Stimulated activated CD8-positive, alpha-beta memory T cell treated with anti-CD3 and anti-CD28 coated beads, Interleukin-2, amount 100 ng/mL, for 1 hour (primary cell): ENCODE measurements around the gene ATXN2L.
A peak's percentile ranks its signal among the peaks of the same experiment; 100 is the strongest.
"Not testable (repeated sequence)": the region's sequence is repeated elsewhere in the genome, so short reads cannot be mapped to it uniquely, and the experiment has no call there.

Source experiments
- DNase-seq, 2 donors: peaks; one replicate each; pipeline ENCODE4 v3.0.0-alpha.2; 2020; ENCODE audit warnings: low read depth in 2 of 2

The ATXN2L gene

DNA sequence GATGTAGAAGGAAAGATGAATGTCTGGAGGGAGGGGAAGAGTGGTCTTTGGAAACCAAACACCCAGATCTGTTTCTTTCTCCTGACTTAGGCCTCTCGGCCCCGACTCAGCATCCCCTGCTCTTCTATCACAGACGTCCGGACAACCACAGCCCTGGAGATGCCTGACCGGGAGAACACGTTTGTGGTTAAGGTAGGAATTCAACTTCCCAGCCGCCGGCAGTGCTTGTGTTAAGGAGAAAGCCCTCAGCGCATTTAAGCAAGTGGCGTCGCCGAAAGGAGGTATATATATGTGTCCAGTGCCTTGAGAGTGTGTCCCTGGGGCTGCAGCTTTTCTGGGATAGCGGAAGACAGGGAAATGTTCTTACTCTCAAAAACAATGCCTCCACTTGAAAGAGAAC is 44.4 kb downstream of the ATXN2L start:
- DNase-seq: no peak

DNA sequence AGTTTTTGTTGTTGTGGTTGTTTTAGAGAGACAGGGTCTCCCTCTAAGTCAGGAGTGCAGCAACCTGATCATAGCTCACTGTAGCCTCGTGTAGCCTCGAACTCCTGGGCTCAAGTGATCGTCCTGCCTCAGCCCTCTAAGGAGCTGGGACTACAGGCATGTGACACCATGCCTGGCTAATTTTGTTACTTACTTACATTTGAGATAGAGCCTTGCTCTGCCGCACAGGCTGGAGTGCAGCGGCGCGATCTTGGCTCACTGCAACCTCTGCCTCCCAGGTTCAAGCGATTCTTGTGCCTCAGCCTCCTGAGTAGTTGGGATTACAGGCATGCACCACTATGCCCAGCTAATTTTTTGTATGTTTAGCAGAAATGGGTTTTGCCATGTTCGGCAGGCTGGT is 44.8 kb downstream of the ATXN2L start:
- not testable (repeated sequence) for DNase-seq

DNA sequence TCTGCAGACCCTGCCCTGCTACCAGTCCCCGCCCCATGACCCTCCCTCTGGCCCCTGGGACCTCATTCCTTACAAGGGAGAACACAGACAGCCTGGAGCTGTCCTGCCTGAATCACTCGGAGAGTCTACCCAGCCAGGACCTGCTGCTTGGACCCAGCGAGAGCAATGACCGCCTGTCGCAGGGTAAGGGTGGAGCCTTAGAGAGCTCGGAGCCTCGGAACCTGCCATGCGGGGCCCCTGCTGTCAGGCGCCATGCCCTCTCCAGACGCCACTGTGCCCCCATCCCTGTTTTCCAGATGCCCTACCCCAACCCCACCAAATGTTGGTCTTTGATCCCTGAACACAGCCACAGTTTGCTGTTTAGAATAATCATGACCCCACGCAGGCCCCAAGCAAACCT is 46.4 kb downstream of the ATXN2L start:
- DNase-seq: no peak

DNA sequence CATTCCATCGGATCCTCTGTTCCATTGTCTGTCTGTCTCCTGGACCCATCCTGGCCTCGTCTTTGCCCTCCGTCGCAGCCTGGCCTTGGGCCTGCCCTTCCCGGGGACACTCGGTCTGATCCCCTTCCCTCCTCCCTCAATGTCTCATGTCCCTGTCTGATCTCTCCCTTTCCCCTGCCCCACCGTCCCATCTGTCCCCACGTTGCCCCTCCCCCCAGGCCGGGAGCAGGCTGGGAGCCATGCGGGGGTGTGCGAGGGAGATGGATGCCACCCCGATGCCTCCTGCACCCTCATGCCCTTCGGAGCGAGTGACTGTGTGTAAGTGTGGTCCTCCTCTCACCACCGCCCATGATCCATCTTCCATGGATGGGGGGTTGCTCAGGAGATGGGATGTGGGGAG is 50.2 kb downstream of the ATXN2L start:
- no peak for DNase-seq

DNA sequence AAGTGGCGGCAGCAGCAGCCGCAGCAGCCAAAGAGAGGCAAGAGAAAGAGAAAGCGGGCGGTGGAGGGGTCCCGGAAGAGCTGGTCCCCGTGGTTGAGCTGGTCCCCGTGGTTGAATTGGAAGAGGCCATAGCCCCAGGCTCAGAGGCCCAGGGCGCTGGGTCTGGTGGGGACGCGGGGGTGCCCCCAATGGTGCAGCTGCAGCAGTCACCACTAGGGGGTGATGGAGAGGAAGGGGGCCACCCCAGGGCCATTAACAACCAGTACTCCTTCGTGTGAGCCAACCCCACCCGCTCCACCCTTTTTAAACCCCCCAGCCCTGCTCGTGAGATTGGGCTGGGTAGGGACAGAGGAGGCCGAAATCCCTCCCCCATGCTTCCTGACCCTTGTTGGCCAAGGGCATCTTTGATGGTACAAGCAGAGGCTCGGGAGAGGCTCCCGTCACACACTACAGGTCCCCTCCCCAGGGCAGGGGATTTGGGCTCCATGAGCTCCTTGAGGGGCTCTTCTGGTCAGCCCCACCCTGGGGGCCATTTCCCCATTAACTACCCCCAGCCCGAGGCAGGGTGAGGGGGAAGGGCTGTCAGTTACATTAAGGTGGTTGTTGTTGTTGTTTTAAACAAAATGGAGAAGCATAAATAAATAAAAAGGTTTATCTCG is 50.9 kb downstream of the ATXN2L start:
- DNase-seq: peak; percentile 20 to 25

DNA sequence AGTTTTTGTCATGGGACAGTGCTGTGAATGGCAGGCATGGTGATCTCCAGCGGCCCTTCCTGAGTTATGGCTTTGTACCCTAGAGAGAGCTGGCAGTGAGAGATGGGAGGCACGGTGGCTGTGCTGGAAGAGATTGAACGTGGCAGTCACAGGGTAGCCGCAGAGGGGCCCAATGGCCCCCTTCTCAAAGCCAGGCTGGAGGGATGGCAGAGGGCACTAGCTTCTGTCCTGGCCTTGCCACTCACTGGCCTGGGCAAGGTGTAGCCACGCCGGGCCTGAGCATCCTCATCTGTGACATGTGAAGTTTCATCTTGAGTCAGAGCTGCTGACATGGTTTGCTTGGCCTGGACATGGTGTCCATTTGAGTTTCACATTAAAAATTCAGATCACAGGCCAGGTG is 51.6 kb downstream of the ATXN2L start:
- DNase-seq: no peak

DNA sequence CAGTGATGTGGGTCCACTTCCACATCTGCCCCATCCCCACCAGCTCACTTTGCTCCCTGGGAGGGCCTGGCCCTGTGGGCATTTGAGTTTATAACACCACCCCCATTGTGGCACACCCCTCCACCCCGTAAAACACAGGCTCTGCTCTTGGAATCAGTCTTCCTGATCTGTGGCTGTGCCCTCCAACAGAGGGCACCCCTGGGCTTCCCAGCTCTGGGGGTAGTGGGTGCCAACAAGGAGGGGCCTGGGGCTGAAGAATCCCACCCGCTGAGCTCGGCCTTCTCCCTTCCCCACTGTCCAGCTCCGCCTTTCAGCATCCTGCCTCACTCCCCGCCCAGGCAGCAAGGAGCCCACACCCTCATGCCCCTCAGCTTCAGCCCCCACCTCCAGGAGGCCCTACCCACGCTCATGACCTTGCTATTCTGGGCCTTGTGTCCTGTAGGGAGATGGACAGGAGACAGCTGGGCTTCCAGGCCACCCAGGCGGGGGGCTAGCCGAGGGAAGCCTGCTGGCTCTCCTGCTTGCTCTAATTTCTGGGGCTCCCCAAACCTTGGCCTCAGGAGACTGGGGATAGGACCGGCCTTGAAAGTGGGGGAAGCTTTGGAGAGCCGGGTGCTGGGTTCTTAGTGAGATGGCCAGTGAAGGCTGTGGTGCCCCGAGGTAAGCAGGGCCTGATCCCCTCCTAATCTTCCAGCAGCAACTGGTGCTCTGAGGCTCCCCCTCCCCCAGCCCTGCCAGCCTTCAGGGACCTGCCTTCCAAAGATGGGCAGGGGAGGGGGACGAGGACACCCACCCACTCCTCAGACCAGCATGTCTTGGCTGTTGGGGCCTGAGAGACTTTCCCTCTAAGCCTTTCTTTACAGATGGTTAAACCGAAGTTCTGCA is 52.6 kb downstream of the ATXN2L start:
- no peak for DNase-seq

DNA sequence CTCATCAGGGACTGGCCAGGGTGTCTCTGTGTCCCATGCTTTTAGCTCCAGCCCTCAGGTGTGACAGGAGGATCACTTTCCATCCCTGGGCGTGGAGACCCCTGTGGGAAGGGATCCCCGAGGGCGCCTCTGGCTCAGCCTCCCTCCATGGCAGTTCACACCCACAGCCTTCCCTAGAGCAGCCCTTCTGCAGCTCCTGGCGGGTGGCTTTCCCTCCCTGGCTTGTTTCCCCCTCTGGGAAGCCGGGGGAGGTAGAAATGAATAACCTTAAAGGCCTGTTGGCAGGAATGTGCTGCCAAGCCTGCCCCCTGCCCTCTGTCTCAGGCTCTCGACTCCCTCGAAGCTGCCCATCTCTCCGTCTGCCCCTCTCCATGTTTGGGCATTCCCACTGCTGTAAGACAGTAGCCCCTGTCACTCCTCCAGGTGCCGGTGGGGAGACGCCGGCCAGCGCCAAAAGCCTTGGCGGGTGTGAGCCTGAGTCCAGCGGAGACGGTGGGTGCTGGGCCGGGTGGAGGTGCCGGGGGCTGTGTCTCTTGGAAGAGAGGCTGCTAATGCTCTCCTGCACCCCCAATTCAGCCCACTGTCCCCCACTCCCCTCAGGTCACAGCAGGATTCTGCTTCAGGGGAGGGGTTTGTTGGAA is 53.3 kb downstream of the ATXN2L start:
- no peak for DNase-seq

DNA sequence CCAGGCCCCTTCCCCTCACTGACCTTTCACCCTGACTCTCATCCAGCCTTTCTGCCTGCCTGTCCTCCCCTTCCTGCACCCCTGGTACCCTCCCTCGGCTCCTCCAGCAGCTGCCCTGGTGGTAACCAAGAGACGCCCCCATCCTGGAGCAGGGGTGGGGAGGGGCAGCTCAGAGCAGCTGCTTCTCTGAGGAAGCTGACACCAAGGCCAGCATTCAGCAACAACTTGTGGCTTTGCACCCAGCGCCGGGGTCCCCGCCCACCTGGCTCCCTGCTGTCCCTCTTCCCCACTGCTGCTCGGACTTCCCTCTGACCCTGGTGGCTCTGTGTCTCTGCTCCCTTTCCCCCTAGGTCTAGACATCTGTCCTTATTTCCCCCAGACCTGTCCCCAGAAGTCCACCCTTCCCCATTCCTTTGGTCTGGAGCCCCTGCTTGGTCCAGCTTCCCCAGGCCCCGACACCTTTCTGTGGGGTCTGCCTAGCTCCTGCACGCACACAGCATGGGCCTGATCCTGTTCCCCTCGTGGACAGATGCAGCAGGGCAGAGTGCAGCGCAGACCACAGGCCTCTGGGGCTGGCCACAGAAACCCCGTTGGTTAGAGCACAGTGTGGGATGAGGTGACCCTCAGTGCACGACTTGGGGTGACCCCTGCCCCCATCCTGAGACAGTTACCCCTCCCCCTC is 54.3 kb downstream of the ATXN2L start:
- DNase-seq: no peak

DNA sequence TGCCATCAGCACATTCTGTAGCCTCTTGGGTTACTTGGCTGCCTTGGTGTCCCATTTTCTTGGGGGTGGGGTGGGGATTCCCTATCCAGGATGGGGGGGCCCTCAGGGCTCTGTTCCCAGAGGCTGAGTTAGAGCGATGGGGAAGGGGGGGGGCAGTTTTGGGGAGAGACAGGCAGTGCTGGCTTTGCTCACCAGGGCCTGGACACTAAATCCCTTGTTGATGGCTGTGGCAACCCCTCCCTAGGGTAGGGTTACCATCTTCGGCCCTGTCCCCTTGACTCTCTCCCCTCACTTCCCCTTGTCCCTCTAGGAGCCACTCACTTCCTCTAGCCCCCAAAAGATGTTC is 54.8 kb downstream of the ATXN2L start:
- no peak for DNase-seq

DNA sequence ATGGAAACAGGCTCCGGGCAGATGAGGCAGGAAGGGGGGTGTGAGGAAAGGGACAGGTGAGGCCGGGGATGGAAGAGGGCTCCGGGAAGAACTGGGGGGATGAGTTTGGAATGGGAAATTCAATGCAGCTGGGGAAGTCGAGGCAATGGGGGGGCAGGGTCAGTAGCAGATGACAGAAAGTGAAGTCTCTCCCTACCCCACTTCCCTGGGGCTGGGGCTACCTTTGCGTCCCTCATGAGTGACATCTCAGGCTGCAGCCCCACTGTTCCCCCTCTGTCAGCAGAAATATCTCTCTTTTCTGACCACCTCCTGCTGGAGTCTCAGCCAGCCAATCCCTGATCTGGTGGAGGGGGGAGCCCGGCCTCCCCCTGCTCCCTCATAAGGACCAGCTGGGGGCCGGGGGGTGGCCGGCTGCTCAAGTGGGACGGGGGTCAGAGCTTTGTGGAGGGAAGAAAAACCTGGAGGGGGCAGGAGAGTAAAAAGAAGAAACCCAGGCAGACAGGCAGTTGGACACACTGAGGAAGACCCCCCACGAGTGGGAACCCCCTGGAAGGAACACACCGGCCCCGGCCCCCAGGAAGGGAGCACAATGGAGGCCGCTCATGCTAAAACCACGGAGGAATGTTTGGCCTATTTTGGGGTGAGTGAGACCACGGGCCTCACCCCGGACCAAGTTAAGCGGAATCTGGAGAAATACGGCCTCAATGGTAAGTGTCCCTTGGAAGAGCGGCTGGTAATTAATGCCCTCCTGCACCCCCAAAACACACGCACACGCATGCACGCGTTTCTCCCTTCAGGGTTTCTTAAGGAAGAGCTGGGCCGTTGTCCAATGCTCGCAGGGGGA is 55.5 kb downstream of the ATXN2L start, which contains the start of gene ATP2A1:
Gene ATP2A1 (plus strand): TSS at position 406 of the 844 bp plus-strand sequence. CDS start 184 bp downstream, at position 590.
- no peak for DNase-seq

DNA sequence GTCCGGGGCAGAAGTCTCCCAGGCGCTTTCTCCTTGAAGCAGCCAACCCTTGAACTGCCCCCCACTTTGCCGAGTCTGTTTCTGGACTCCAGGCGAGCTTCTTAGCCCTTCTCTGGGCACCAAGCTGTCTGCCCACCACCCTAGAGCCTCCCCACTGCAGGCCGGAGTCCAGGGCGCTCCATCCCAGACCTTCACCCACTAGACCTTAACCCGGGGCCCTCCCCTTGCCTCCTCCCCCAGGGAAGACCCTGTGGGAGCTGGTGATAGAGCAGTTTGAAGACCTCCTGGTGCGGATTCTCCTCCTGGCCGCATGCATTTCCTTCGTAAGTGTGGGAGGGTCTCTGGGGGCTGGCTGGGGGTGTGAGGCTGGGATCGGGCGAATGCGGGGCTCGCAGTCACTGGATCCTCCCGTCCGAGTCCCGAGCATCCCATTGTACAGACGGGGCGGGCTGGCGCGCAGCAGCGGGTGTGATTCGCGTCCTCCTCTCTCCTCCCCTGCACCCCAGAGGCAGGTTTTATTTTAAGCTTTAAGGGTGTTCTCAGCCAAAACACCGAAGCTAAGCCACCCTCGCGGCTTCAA is 56.6 kb downstream of the ATXN2L start:
- no peak for DNase-seq

DNA sequence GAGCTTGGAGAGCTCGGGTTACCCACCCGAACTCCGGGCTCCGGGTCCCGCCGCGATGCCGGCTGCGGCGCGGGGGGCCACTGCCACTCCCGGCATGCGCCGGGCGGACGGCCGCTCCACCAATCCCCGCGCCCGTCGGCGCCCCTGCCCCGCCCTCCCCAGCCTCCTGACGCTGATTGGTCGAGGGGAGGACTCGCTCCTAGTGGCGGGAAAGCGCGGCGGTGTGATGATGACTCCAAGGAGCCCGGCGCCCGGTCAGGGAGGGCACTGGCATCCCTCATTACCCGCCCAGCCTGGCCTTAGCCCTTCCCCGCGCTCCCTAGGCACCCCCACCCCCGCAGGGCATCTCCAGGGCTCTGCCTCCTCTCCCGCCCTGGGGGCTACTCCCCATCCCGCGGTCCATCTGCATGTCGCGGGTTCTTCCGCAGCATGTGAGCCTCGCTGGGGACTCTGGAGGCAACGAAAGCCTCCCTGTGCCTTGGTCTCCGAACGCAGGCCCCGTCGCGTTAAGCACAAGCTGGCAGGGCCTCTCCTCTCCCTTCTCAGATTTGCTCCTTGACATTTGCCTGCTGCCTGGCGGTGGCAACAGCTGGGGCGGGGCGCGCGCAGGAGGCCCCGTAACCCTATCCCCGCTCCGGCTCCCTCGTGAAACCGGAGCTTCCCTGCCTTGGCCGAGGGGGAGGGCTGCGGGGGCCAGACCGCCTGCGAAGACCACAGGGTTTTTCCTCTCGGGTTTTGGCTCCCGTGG is 57.2 kb downstream of the ATXN2L start:
- DNase-seq: peak; percentile 76 to 85

DNA sequence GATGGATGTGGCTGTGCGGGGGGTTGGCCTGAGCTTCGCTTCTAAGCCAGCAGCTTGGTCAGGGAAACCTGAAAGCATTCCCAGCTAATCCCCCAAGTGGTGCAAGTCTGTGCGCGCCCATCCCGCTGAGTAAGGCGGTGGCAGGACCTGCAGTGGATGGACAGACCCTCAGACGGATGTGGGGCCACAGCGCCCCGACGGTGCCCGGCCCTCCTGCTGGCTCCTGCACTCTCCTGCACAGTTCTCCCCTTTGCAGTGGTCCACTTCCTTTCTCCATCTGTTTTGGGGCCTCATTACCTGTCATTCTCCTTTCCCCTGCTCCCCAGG is 57.8 kb downstream of the ATXN2L start:
- no peak for DNase-seq

DNA sequence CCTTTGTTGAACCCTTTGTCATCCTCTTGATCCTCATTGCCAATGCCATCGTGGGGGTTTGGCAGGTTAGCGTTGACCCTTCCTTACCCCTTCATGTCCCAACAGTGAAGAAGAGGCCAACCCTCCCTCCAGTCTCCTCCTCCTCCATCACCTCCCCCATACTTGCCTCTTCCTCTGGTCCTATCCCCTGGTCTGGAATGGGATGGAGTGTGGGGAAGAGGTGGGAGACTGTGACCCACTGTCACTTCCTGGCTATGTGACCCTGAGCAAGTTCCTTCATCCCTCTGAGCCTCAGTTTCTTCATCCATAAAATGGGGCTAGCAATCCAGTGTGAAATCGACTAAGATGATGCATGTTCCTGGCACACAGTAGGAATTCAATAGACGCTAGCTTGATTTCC is 58.2 kb downstream of the ATXN2L start:
- no peak for DNase-seq

DNA sequence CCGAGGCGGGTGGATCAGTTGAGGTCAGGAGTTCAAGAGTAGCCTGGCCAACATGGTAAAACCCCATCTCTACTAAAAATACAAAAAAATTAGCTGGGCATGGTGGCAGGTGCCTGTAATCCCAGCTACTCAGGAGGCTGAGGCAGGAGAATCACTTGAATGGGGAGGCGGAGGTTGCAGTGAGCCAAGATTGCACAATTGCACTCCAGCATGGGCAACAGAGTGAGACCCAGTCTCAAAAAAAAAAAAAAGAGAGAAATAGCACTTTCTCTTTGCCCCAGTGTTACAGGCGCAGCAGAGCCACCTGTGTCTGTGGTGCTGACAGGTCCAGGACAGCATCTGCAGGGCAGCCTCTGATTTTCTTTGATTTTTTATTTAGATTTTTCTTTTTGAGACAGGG is 58.8 kb downstream of the ATXN2L start:
- DNase-seq: not testable (repeated sequence)

DNA sequence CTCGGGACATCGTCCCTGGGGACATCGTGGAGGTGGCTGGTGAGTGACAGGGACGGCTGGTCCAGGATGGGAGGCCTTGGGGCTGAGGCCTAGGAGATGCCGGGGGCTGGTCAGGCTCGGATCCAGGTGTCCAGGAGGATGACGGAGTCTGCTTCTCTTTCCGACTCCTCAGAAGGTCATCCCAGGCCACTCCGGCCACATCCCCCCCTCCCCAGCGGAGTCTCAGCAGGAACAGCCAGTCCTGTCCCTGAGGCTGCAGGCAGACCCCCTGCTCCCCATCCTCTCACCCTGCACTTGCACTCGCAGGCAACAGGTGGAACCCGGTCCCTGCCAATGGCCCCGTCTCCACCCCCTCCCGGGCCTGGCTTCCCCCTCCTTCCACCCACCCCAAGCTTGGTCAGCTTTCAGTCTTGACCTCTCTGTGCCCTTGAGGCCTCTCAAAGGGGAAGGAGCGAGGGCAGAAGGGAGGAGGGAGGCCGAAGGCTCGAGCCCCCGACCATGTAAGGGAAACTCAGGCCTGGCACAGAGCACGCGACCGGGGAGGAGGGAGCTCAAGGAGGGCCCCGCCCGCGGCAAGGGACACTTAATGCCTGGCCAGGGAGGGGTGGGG is 59.9 kb downstream of the ATXN2L start:
- DNase-seq: no peak

DNA sequence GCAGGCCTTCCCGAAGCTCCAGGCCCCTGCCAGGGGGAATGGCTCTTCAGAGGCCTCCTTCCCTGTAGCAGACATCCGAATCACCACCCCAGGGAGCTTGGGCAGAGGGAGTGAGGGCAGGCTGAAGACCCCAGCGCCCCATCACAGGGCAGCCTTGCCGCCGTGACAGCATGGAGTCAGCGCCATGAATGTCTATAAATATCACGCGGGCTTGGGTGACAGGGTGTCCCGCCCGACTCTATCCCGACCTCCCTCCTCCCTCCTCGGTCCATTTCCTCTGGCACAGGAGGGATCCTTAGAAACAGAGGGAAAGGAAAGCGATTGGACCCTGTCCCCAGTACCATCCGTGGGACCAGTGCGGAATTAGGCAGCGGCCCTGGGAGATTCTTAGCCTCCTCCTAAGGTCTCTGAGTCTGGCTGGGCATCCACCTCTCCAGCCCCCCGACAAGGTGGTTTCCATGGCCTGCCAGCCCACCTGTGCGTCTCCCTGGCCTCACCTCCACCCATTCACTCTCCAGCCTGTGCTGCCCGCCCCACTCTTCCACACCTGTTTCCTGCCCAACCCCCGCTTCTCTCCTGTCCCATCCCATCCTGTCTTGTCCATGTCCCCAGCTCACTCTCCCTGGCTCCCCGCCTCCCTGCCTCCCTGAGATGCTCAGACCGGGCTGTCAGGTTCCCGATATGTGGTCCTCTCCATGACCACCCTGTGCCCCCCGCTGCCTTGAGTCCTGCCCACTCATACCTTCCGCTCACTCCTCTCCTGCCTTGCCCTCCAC is 60.6 kb downstream of the ATXN2L start:
- DNase-seq: no peak

DNA sequence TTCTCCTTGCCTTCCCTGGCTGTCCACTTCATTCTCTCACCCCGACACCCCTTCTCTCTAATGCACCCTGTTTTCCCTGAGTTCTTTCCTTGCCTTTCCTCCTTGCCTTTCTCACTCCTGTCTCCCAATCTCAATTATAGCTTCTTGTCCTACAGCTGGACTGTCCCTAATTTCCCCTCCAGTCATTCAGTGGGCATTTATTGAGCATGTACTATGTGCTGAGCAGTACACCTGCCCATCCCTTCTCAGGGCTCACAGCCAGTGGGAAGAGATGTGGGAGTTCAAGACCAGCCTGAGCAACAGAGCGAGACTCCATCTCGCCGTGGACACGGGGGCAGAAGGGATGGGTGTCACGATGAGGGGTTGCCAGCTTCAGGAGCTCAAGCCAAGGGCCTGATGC is 61.2 kb downstream of the ATXN2L start:
- no peak for DNase-seq
